ENCODE data around the gene EFCAB6.

EFCAB6 gene

GRCh38 chr22:43698403-43698802 lies 113.7 kb downstream of the EFCAB6 start:
- no peak for DNase-seq (ENCODE audit: low read depth)

GRCh38 chr22:43697894-43698293 lies 114.2 kb downstream of the EFCAB6 start:
- TF ChIP-seq CTCF (conservative IDR thresholded peaks at IDR 0.05; ENCODE audit: low read depth, low read length): no peak
- no peak overlapping the region for H3K4me3 ChIP-seq (ENCODE audit: low read depth, low read length)
- DNase-seq (ENCODE audit: low read depth): no peak

More at GRCh38 chr22:43698403-43698802, 113.7 kb downstream of the EFCAB6 start:
- H3K4me3 ChIP-seq (ENCODE audit: low read depth, low read length): no peak overlapping the region
- no peak for TF ChIP-seq CTCF (conservative IDR thresholded peaks at IDR 0.05; ENCODE audit: low read depth, low read length)

GRCh38 chr22:43693249-43693648 lies 118.9 kb downstream of the EFCAB6 start:
- H3K4me3 ChIP-seq (ENCODE audit: low read depth, low read length): no peak overlapping the region
- TF ChIP-seq CTCF (conservative IDR thresholded peaks at IDR 0.05; ENCODE audit: low read depth, low read length): no peak
- no peak for DNase-seq (ENCODE audit: low read depth)

GRCh38 chr22:43689356-43689755 lies 122.7 kb downstream of the EFCAB6 start:
- no peak for DNase-seq (ENCODE audit: low read depth)
- no peak for TF ChIP-seq CTCF (conservative IDR thresholded peaks at IDR 0.05; ENCODE audit: low read depth, low read length)

GRCh38 chr22:43682851-43683250 lies 129.3 kb downstream of the EFCAB6 start:
- DNase-seq (ENCODE audit: low read depth): no peak
- no peak for TF ChIP-seq CTCF (conservative IDR thresholded peaks at IDR 0.05; ENCODE audit: low read depth, low read length)

More at GRCh38 chr22:43689356-43689755, 122.7 kb downstream of the EFCAB6 start:
- no peak overlapping the region for H3K4me3 ChIP-seq (ENCODE audit: low read depth, low read length)

GRCh38 chr22:43681731-43682360 lies 130.3 kb downstream of the EFCAB6 start:
- TF ChIP-seq CTCF (conservative IDR thresholded peaks at IDR 0.05; ENCODE audit: low read depth, low read length): no peak
- DNase-seq (ENCODE audit: low read depth): no peak
- no peak overlapping the region for H3K4me3 ChIP-seq (ENCODE audit: low read depth, low read length)

More at GRCh38 chr22:43682851-43683250, 129.3 kb downstream of the EFCAB6 start:
- H3K4me3 ChIP-seq (ENCODE audit: low read depth, low read length): no peak overlapping the region

- DNase-seq (ENCODE audit: low read depth): no peak
- no peak overlapping the region for H3K4me3 ChIP-seq (ENCODE audit: low read depth, low read length)
- TF ChIP-seq CTCF (conservative IDR thresholded peaks at IDR 0.05; ENCODE audit: low read depth, low read length): no peak
Measured at GRCh38 chr22:43670513-43670912, 141.6 kb downstream of the EFCAB6 start.
